Endothelial cell of umbilical vein (primary cell): ENCODE data around the gene NCK2. TPM values are rescaled to one million over a fixed set of nuclear protein-coding genes. Genes with fewer than 3 reads are reported as not detected.

Experiments
- BruUV-seq: library from RNA; stranded (reverse); fragments of 400-500 nt; replicated peaks from 2 replicates; lab custom pipeline; 2021; lab: Mats Ljungman, UMichigan
- CTCF ChIA-PET: fragments of 300-600, 350-600 bp; sonication (Branson Sonifier 250); formaldehyde crosslinking; loops from one replicate; lab custom pipeline; 2021; ENCODE audit warnings: antibody characterized with exemption, inconsistent platforms; lab: Charles Lee
- POLR2A ChIA-PET: fragments of 300-600, 350-600 bp; sonication (Branson Sonifier 250); formaldehyde crosslinking; loops from one replicate; lab custom pipeline; 2021; ENCODE audit warnings: antibody characterized with exemption, inconsistent platforms; lab: Charles Lee
- DNase-seq: peaks from one replicate; pipeline ENCODE4 v3.0.0-alpha.2; 2011; ENCODE audit warnings: low read depth, low spot score
- FAIRE-seq: peaks from 2 replicates; lab custom pipeline; 2011; peaks lifted over from hg19 to GRCh38; lab: Jason Lieb, UNC
- H2AFZ ChIP-seq: 2 replicates; pipeline ENCODE4 v1.6.0; 2012; ENCODE audit warnings: low read depth, low read length, control low read depth, inconsistent platforms
- H3K27ac ChIP-seq: 2 replicates; pipeline ENCODE4 v1.5.1; 2011; ENCODE audit warnings: low read depth, mild to moderate bottlenecking, control low read depth, low read length, moderate library complexity; ENCODE audit not compliant: insufficient read depth
- H3K27me3 ChIP-seq, 2 experiments: 2 replicates each; pipeline versions ENCODE4 v1.6.0 to v1.6.1; 2011; ENCODE audit warnings: low read length in 2 of 2, mixed read lengths in 1 of 2; ENCODE audit not compliant: control insufficient read depth in 2 of 2, insufficient read depth in 2 of 2
- H3K36me3 ChIP-seq, 2 experiments: 2 replicates in 1 of 2; 3 replicates in 1 of 2; pipeline ENCODE4 v1.5.1; 2011; ENCODE audit warnings: low read length in 2 of 2, mild to moderate bottlenecking in 1 of 2, moderate library complexity in 1 of 2; ENCODE audit not compliant: control insufficient read depth in 2 of 2, insufficient read depth in 2 of 2; ENCODE audit errors: extremely low read depth in 1 of 2
- H3K4me1 ChIP-seq: 3 replicates; pipeline ENCODE4 v1.5.1; 2011; ENCODE audit warnings: mild to moderate bottlenecking, low read length; ENCODE audit not compliant: control insufficient read depth, insufficient read depth; ENCODE audit errors: extremely low read depth
- H3K4me2 ChIP-seq: 2 replicates; pipeline ENCODE4 v1.6.1; 2011; ENCODE audit warnings: low read length, control low read depth, mixed read lengths; ENCODE audit not compliant: insufficient read depth
- H3K4me3 ChIP-seq, 3 experiments: fragments of 200-600 bp in 1 of 3; sonication (generic), shearing (Covaris generic) in 1 of 3; replicated peaks in 1 of 3; 2 replicates each; pipeline ENCODE4 v1.5.1; 2011 to 2016; ENCODE audit warnings: control low read depth in 3 of 3, low read length in 3 of 3, mild to moderate bottlenecking in 2 of 3, inconsistent platforms in 1 of 3, low read depth in 1 of 3, moderate library complexity in 1 of 3; ENCODE audit not compliant: insufficient read depth in 1 of 3
- H3K79me2 ChIP-seq: 2 replicates; pipeline ENCODE4 v1.6.0; 2012; ENCODE audit warnings: low read length, inconsistent platforms; ENCODE audit not compliant: control insufficient read depth, insufficient read depth
- H3K9ac ChIP-seq: replicated peaks from 2 replicates; pipeline ENCODE3; 2011; ENCODE audit warnings: low read length, control low read depth; ENCODE audit not compliant: insufficient read depth; ENCODE audit errors: extremely low read depth
- H3K9me1 ChIP-seq: replicated peaks from 3 replicates; pipeline ENCODE4 v1.6.0; 2011; ENCODE audit warnings: mild to moderate bottlenecking, low read length; ENCODE audit not compliant: control insufficient read depth, insufficient read depth; ENCODE audit errors: extremely low read depth
- H3K9me3 ChIP-seq: replicated peaks from 2 replicates; pipeline ENCODE4 v1.5.1; 2012; ENCODE audit warnings: low read length, inconsistent platforms; ENCODE audit not compliant: control insufficient read depth, insufficient read depth
- H4K20me1 ChIP-seq: replicated peaks from 2 replicates; pipeline ENCODE3; 2011; ENCODE audit warnings: mild to moderate bottlenecking, low read length; ENCODE audit not compliant: control insufficient read depth, insufficient read depth; ENCODE audit errors: extremely low read depth
- CTCF ChIP-seq, 2 donors: IDR thresholded peaks; 1 replicate in 1 of 2; 2 replicates in 1 of 2; pipeline ENCODE4 v1.5.1; 2011; ENCODE audit warnings: low read length in 2 of 2, mild to moderate bottlenecking in 2 of 2, moderate library complexity in 2 of 2, control low read depth in 1 of 2, inconsistent platforms in 1 of 2, low read depth in 1 of 2; ENCODE audit not compliant: insufficient read depth in 1 of 2; ENCODE audit errors: extremely low read depth in 1 of 2
- EZH2 ChIP-seq: IDR thresholded peaks from 2 replicates; pipeline ENCODE4 v1.6.1; 2012; ENCODE audit warnings: borderline replicate concordance, low read depth, mild to moderate bottlenecking, moderate library complexity, low read length, inconsistent platforms; ENCODE audit not compliant: severe bottlenecking
- FOS ChIP-seq: IDR thresholded peaks from 2 replicates; pipeline ENCODE4 v1.6.1; 2011; ENCODE audit warnings: mild to moderate bottlenecking, low read length, moderate library complexity, borderline replicate concordance; ENCODE audit not compliant: insufficient read depth
- GATA2 ChIP-seq: IDR thresholded peaks from 2 replicates; pipeline ENCODE4 v1.7.0; 2011; ENCODE audit warnings: low read depth, mild to moderate bottlenecking, moderate library complexity, mixed read lengths, low read length; ENCODE audit not compliant: insufficient read length, insufficient read depth
- JUN ChIP-seq: IDR thresholded peaks from 2 replicates; pipeline ENCODE4 v1.6.1; 2011; ENCODE audit warnings: borderline replicate concordance, low read depth; ENCODE audit not compliant: insufficient read length, insufficient read depth
- MAX ChIP-seq: IDR thresholded peaks from 2 replicates; pipeline ENCODE4 v1.6.1; 2011; ENCODE audit not compliant: insufficient read depth, insufficient read length
- MYC ChIP-seq: IDR thresholded peaks from one replicate; pipeline ENCODE4 v1.6.1; 2011; ENCODE audit warnings: mild to moderate bottlenecking, low read depth, low read length
- POLR2A ChIP-seq: IDR thresholded peaks from 2 replicates; pipeline ENCODE4 v1.6.1; 2012; ENCODE audit warnings: low read depth, mild to moderate bottlenecking, control low read depth, low read length
- POLR2AphosphoS5 ChIP-seq: IDR thresholded peaks from 2 replicates; pipeline ENCODE4 v1.6.1; 2012; ENCODE audit warnings: low read depth, mild to moderate bottlenecking, control low read depth, low read length, moderate library complexity; ENCODE audit not compliant: insufficient read depth
- dilution Hi-C: fragments of 300-500 bp; cut with MboI; formaldehyde crosslinking; loops from one replicate; pipeline ENCODE4 v1.15.0; 2019; ENCODE audit warnings: low sequenced_read_pairs; ENCODE audit not compliant: extremely low pct_ligation_motif_present
- intact Hi-C: fragments of 100-400 bp; cut with micrococcal nuclease; formaldehyde crosslinking; loops from one replicate; pipeline ENCODE4 v1.10.0; 2022
- polyA plus RNA-seq, 4 experiments: library from polyadenylated mRNA; depleted of rRNA in 3 of 4; stranded (reverse) in 3 of 4; unstranded in 1 of 4; fragments of >200 nt; gene quantifications; 2 replicates each; pipeline versions ENCODE4 v1.2.1 to v1.2.3, GENCODE V29; 2011 to 2012; ENCODE audit warnings: missing spikeins in 1 of 4
- total RNA-seq: library from RNA; stranded (reverse); gene quantifications from 2 replicates; pipeline ENCODE4 v1.2.3, GENCODE V29; 2021

Gene NCK2
- total and polyA plus RNA-seq, 2 donors (not counting 3 experiments of a cell fraction or from before 2014, with no cell fraction given): 23.8 to 39.1 TPM

- Histone ChIP-seq H3K4me3 (no peak overlapping the region), H3K27ac (no peak overlapping the region), H3K9me3 (no peaks in the 10 kb centered on the region), H4K20me1 (peaks cover 10% of the 10 kb centered on the region), H3K9me1 (no peaks in the 10 kb centered on the region), H3K4me2 (no peak overlapping the region), H3K9ac (no peak overlapping the region), H2AFZ (no peak overlapping the region), H3K27me3 (no peaks in the 10 kb centered on the region), H3K4me1 (peaks cover 37% of the 10 kb centered on the region), H3K36me3 (no peaks in the 10 kb centered on the region), H3K79me2 (peaks cover 59% of the 10 kb centered on the region)
- ChIA-PET CTCF (no interaction called here), POLR2A (no interaction called here)
- TF ChIP-seq EZH2 (no peak), FOS (no peak), CTCF (IDR thresholded peaks at IDR 0.05; ENCODE audit: extremely low read depth in 1 of 2, insufficient read depth in 1 of 2, low read depth in 1 of 2, low read length in 2 of 2) (no peak), JUN (no peak), POLR2AphosphoS5 (no peak), GATA2 (no peak), MYC (no peak), POLR2A (no peak), MAX (no peak)
- dilution Hi-C loops (no loop called here), intact Hi-C loops (no loop called here)
- no peak for FAIRE-seq
- no peak for DNase-seq
- BruUV-seq: no TSS peak
These were observed 47.8 kb downstream of the NCK2 start for GRCh38 chr2:105792561-105792960.
